ENCODE data around the gene OSBPL6. TPM values are rescaled to one million over a fixed set of nuclear protein-coding genes. Genes with fewer than 3 reads are reported as not detected.

Gene OSBPL6
- total RNA-seq, 1 donor from 2014 or later: 7.9 TPM

DNA sequence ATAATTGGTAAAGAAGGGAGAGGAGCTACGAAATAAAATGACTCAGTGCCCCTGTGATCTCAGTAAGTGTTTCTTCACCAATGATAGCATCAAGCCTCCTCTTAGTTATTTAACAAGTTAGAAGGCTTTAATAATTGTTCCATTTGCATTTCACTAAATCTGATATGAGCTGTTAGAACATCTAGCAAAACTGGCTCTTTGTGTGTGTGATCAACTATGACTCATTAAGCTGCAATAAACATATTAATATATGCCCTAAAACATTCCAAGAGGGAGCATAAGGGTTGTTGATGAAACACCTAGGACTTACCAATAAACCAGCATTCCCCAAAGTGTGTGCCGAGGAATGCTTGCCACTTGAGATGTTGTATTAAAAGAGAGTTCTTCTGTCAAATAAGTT, 115.2 kb downstream of the OSBPL6 start:
- H3K4me3 ChIP-seq: no peak overlapping the region
- ATAC-seq (peak in 1 of 2 donors; percentile 11), DNase-seq (no peak)
- H3K9me3 ChIP-seq: no peaks in the 10 kb centered on the region
- TF ChIP-seq, protein P1, sequence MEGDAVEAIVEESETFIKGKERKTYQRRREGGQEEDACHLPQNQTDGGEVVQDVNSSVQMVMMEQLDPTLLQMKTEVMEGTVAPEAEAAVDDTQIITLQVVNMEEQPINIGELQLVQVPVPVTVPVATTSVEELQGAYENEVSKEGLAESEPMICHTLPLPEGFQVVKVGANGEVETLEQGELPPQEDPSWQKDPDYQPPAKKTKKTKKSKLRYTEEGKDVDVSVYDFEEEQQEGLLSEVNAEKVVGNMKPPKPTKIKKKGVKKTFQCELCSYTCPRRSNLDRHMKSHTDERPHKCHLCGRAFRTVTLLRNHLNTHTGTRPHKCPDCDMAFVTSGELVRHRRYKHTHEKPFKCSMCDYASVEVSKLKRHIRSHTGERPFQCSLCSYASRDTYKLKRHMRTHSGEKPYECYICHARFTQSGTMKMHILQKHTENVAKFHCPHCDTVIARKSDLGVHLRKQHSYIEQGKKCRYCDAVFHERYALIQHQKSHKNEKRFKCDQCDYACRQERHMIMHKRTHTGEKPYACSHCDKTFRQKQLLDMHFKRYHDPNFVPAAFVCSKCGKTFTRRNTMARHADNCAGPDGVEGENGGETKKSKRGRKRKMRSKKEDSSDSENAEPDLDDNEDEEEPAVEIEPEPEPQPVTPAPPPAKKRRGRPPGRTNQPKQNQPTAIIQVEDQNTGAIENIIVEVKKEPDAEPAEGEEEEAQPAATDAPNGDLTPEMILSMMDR (IDR thresholded peaks at IDR 0.05): no peak
- H3K27me3 ChIP-seq (ENCODE audit: low read depth): no peaks in the 10 kb centered on the region
- H3K4me1 ChIP-seq: peaks cover 6% of the 10 kb centered on the region
- H3K36me3 ChIP-seq: no peaks in the 10 kb centered on the region
- intact Hi-C loops (cut with DNase I): no loop called here
- H3K27ac ChIP-seq: no peak overlapping the region

DNA sequence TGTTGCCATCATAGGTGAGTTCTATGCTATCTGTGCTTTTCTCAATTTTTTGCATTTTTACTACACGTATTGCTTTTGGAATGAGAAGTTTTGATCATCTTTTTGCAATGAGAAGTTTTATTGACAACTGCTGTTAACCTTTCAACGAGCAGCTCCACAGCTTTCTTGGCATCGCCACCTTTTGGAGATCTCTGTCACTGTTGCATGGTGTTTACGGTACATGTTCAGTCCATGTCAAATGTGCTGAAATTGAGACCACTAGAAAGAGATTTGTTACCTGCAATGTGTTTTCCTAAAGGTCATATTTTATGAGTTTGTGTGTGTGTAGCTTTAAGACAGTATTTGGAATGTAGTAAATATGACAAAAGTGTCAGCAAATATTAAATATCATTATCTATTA, 120.8 kb downstream of the OSBPL6 start:
- H3K27ac ChIP-seq: no peak overlapping the region

GRCh38 chr2:178315488-178315948, 121.2 kb downstream of the OSBPL6 start:
- DNase-seq (no peak), ATAC-seq (no peak)
- H3K27ac ChIP-seq: no peak overlapping the region
- H3K27me3 ChIP-seq (ENCODE audit: low read depth): no peaks in the 10 kb centered on the region
- no peaks in the 10 kb centered on the region for H3K4me1 ChIP-seq
- intact Hi-C loops (cut with DNase I): no loop called here
- H3K9me3 ChIP-seq: no peaks in the 10 kb centered on the region
- TF ChIP-seq, protein P1 (IDR thresholded peaks at IDR 0.05): no peak
- no peaks in the 10 kb centered on the region for H3K36me3 ChIP-seq
- H3K4me3 ChIP-seq: no peak overlapping the region

More for the DNA sequence above, 120.8 kb downstream of the OSBPL6 start:
- Histone ChIP-seq H3K4me3 (no peak overlapping the region), H3K4me1 (no peaks in the 10 kb centered on the region), H3K27me3 (ENCODE audit: low read depth) (no peaks in the 10 kb centered on the region), H3K9me3 (no peaks in the 10 kb centered on the region), H3K36me3 (no peaks in the 10 kb centered on the region)
- TF ChIP-seq, protein P1 (IDR thresholded peaks at IDR 0.05): no peak
- DNase-seq: no peak
- no peak for ATAC-seq
- intact Hi-C loops (cut with DNase I): no loop called here

GRCh38 chr2:178317811-178318210, 123.5 kb downstream of the OSBPL6 start:
- Histone ChIP-seq H3K9me3 (no peaks in the 10 kb centered on the region), H3K4me3 (no peak overlapping the region), H3K36me3 (no peaks in the 10 kb centered on the region), H3K27me3 (ENCODE audit: low read depth) (no peaks in the 10 kb centered on the region), H3K4me1 (no peaks in the 10 kb centered on the region), H3K27ac (no peak overlapping the region)
- TF ChIP-seq, protein P1 (IDR thresholded peaks at IDR 0.05): no peak
- intact Hi-C loops (cut with DNase I): no loop called here
- DNase-seq: no peak
- ATAC-seq: peak; percentile 70 to 74

DNA sequence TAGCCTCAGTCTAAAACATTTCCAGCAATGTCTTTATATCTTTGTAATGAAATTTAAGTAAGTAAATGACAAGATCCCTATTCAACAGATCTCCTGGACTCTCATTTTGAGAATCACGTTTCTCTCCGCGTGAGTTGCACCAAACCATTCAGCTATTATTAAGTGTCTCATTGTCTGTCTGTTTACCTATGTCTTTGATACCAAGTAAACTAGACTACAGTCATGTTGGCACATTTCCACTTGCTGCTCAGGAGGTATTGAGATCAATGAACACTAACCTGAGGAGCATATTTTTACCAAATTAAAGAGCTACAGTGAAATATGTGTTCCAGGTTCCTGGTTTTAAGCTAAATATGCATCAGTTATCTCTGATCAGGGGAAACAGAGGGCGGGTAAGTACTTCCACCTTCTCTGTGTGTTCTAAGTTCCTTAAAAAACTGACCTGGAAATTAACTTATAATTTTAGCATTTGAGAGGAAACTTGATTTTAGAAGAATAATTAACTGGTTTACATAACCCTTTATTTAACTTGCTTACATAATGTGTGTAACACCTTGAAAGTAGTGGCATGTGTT, 125.8 kb downstream of the OSBPL6 start:
- Histone ChIP-seq H3K27me3 (ENCODE audit: low read depth) (no peaks in the 10 kb centered on the region), H3K27ac (no peak overlapping the region), H3K4me1 (no peaks in the 10 kb centered on the region), H3K4me3 (no peak overlapping the region), H3K36me3 (no peaks in the 10 kb centered on the region), H3K9me3 (no peaks in the 10 kb centered on the region)
- TF ChIP-seq, protein P1 (IDR thresholded peaks at IDR 0.05): no peak
- intact Hi-C loops (cut with DNase I): no loop called here
- DNase-seq (no peak), ATAC-seq (no peak)

Data from lower lobe of right lung (tissue), 2 donors.